Activated CD8-positive, alpha-beta T cell treated with anti-CD3 and anti-CD28 coated beads for 36 hours (primary cell): Measurements from ENCODE around the gene GAP43. TPM values are rescaled to one million over a fixed set of nuclear protein-coding genes. Genes with fewer than 3 reads are reported as not detected.

Experiments used
- ATAC-seq: fragments of 200-7000 bp; cut with Tn5 transposase; one replicate; pipeline ENCODE4 v1.10.0; 2021; ENCODE audit warnings: mild to moderate bottlenecking, moderate library complexity
- CTCF ChIA-PET: fragments of 350-600 bp; sonication (Branson Sonifier 250); formaldehyde crosslinking; loops from one replicate; lab custom pipeline; 2021; ENCODE audit warnings: antibody characterized with exemption; lab: Charles Lee
- POLR2A ChIA-PET: fragments of 350-600 bp; sonication (Branson Sonifier 250); formaldehyde crosslinking; loops from one replicate; lab custom pipeline; 2021; ENCODE audit warnings: antibody characterized with exemption; lab: Charles Lee
- DNase-seq: peaks from one replicate; pipeline ENCODE4 v3.0.0-alpha.2; 2020
- H3K27ac Mint-ChIP-seq: one replicate; pipeline ENCODE4 v1.8.0; 2021; ENCODE audit warnings: mild to moderate bottlenecking, mixed read lengths
- H3K27me3 Mint-ChIP-seq: one replicate; pipeline ENCODE4 v1.8.0; 2021; ENCODE audit warnings: mixed read lengths
- H3K36me3 Mint-ChIP-seq: one replicate; pipeline ENCODE4 v1.8.0; 2021; ENCODE audit warnings: low read depth, mixed read lengths
- H3K4me1 Mint-ChIP-seq: one replicate; pipeline ENCODE4 v1.8.0; 2021; ENCODE audit warnings: low read depth, mixed read lengths
- H3K4me3 Mint-ChIP-seq: one replicate; pipeline ENCODE4 v1.8.0; 2021; ENCODE audit warnings: mild to moderate bottlenecking, moderate library complexity, mixed read lengths
- H3K9me3 Mint-ChIP-seq: one replicate; pipeline ENCODE4 v1.8.0; 2021; ENCODE audit warnings: mixed read lengths
- CTCF ChIP-seq: fragments of 200-600 bp; IDR thresholded peaks from one replicate; pipeline ENCODE4 v1.8.0; 2022; ENCODE audit warnings: antibody characterized with exemption, mild to moderate bottlenecking
- intact Hi-C: fragments of 100-400 bp; cut with micrococcal nuclease; formaldehyde crosslinking; loops from one replicate; pipeline ENCODE4 v1.10.0; 2022
- total RNA-seq, 2 experiments: library from RNA; stranded (reverse); gene quantifications; one replicate each; pipeline ENCODE4 v1.2.3, GENCODE V29; 2021

Gene GAP43
- total RNA-seq, 2 experiments from 2014 or later = not detected

GRCh38 chr3:115671761-115672455, 48.6 kb downstream of the GAP43 start:
- no peaks in the 10 kb centered on the region for H3K36me3 Mint-ChIP-seq
- peaks cover 14% of the 10 kb centered on the region for H3K4me1 Mint-ChIP-seq
- TF ChIP-seq CTCF = no peak
- intact Hi-C loops = no loop called here
- H3K27me3 Mint-ChIP-seq = peaks cover 17% of the 10 kb centered on the region
- ChIA-PET CTCF (interaction anchor here (0.9 to 1.2 kb wide), 3 partner anchors 9 to 23 kb away, joined by 3 to 4 read pairs (median 4); no protein-coding TSS in a partner anchor), POLR2A (no interaction called here)
- H3K9me3 Mint-ChIP-seq = no peaks in the 10 kb centered on the region
- DNase-seq (no peak), ATAC-seq (no peak)
- no peak overlapping the region for H3K4me3 Mint-ChIP-seq
- no peak overlapping the region for H3K27ac Mint-ChIP-seq

- H3K9me3 Mint-ChIP-seq = no peaks in the 10 kb centered on the region
- TF ChIP-seq CTCF = no peak
- intact Hi-C loops = no loop called here
- H3K27me3 Mint-ChIP-seq = peaks cover 31% of the 10 kb centered on the region
- peaks cover 2% of the 10 kb centered on the region for H3K4me1 Mint-ChIP-seq
- no peaks in the 10 kb centered on the region for H3K36me3 Mint-ChIP-seq
- no peak overlapping the region for H3K4me3 Mint-ChIP-seq
- ChIA-PET CTCF (interaction anchor here (1.3 kb wide), 1 partner anchor 19 kb away, joined by 4 read pairs; no protein-coding TSS in a partner anchor), POLR2A (no interaction called here)
- no peak for ATAC-seq
- H3K27ac Mint-ChIP-seq = no peak overlapping the region
- no peak for DNase-seq
These were observed 50.6 kb downstream of the GAP43 start for GRCh38 chr3:115673881-115674280.

- Mint-ChIP-seq H3K36me3 (no peaks in the 10 kb centered on the region), H3K4me1 (peaks cover 2% of the 10 kb centered on the region), H3K4me3 (no peak overlapping the region), H3K27me3 (peaks cover 46% of the 10 kb centered on the region), H3K9me3 (no peaks in the 10 kb centered on the region), H3K27ac (no peak overlapping the region)
- no peak for ATAC-seq
- ChIA-PET CTCF (no interaction called here), POLR2A (no interaction called here)
- intact Hi-C loops = no loop called here
- DNase-seq = no peak
- TF ChIP-seq CTCF = no peak
These were observed 53.0 kb downstream of the GAP43 start for GRCh38 chr3:115676336-115676735.

GRCh38 chr3:115680803-115681345, 57.6 kb downstream of the GAP43 start:
- H3K4me3 Mint-ChIP-seq = no peak overlapping the region
- ChIA-PET POLR2A (interaction anchor here (0.6 kb wide), 1 partner anchor 263 kb away, joined by 3 read pairs; no protein-coding TSS in a partner anchor), CTCF (interaction anchor here (1.4 to 1.6 kb wide), 3 partner anchors 10 to 462 kb away, joined by 4 read pairs; no protein-coding TSS in a partner anchor)
- H3K27ac Mint-ChIP-seq = no peak overlapping the region
- peaks cover 2% of the 10 kb centered on the region for H3K4me1 Mint-ChIP-seq
- H3K27me3 Mint-ChIP-seq = peaks cover 45% of the 10 kb centered on the region
- no peak for ATAC-seq
- no peaks in the 10 kb centered on the region for H3K36me3 Mint-ChIP-seq
- no peaks in the 10 kb centered on the region for H3K9me3 Mint-ChIP-seq
- intact Hi-C loops = no loop called here
- DNase-seq = no peak
- TF ChIP-seq CTCF = no peak

GRCh38 chr3:115681736-115682135, 58.4 kb downstream of the GAP43 start:
- no peak overlapping the region for H3K4me3 Mint-ChIP-seq
- peaks cover 2% of the 10 kb centered on the region for H3K4me1 Mint-ChIP-seq
- TF ChIP-seq CTCF = no peak
- no peaks in the 10 kb centered on the region for H3K9me3 Mint-ChIP-seq
- H3K27ac Mint-ChIP-seq = no peak overlapping the region
- intact Hi-C loops = no loop called here
- ATAC-seq (no peak), DNase-seq (no peak)
- POLR2A ChIA-PET = no interaction called here
- CTCF ChIA-PET = interaction anchor here (1.2 to 1.6 kb wide), 4 partner anchors 10 to 463 kb away, joined by 3 to 4 read pairs (median 4); no protein-coding TSS in a partner anchor
- no peaks in the 10 kb centered on the region for H3K36me3 Mint-ChIP-seq
- H3K27me3 Mint-ChIP-seq = peaks cover 40% of the 10 kb centered on the region
